GM12878 (cell line): ENCODE measurements around the gene CCDC85B.

Experiments
- CTCF ChIP-seq, 3 experiments: IDR thresholded peaks in 2 of 3; conservative IDR thresholded peaks in 1 of 3; 2 replicates each; pipeline ENCODE4 v1.5.1; 2011; ENCODE audit warnings: low read depth in 3 of 3, low read length in 3 of 3, mild to moderate bottlenecking in 3 of 3, control low read depth in 2 of 3, moderate library complexity in 2 of 3, inconsistent platforms in 1 of 3, mixed read lengths in 1 of 3; ENCODE audit not compliant: control insufficient read depth in 2 of 3, insufficient read depth in 1 of 3; ENCODE audit errors: extremely low read depth in 1 of 3
- DPF2 ChIP-seq: fragments of 450-650 bp; IDR thresholded peaks from 2 replicates; pipeline ENCODE4 v1.6.1; 2017; ENCODE audit warnings: mild to moderate bottlenecking
- ETV6 ChIP-seq, 2 experiments: fragments of 450-650 bp in 1 of 2; IDR thresholded peaks in 1 of 2; conservative IDR thresholded peaks in 1 of 2; 2 replicates each; pipeline ENCODE4 v1.6.1; 2014; ENCODE audit warnings: antibody characterized with exemption in 1 of 2, borderline replicate concordance in 1 of 2, low read depth in 1 of 2, mild to moderate bottlenecking in 1 of 2, moderate library complexity in 1 of 2
- EZH2 ChIP-seq: IDR thresholded peaks from 2 replicates; pipeline ENCODE4 v1.6.1; 2012; ENCODE audit warnings: low read depth, mild to moderate bottlenecking, control low read depth, inconsistent platforms, low read length, borderline replicate concordance; ENCODE audit not compliant: control insufficient read depth
- HCFC1 ChIP-seq: fragments of 150-350 bp; IDR thresholded peaks from 2 replicates; pipeline ENCODE4 v1.6.1; 2014; ENCODE audit warnings: low read length
- IRF3 ChIP-seq: fragments of 450-650 bp; IDR thresholded peaks from 2 replicates; pipeline ENCODE4 v1.6.1; 2014; ENCODE audit warnings: mild to moderate bottlenecking
- POLR2A ChIP-seq: IDR thresholded peaks from 2 replicates; pipeline ENCODE4 v1.6.1; 2011; ENCODE audit warnings: low read depth, mild to moderate bottlenecking, low read length
- SIN3A ChIP-seq: IDR thresholded peaks from 2 replicates; pipeline ENCODE4 v1.6.1; 2012; ENCODE audit warnings: low read depth, low read length, improper control_type of control experiment
- TAF1 ChIP-seq: IDR thresholded peaks from 2 replicates; pipeline ENCODE4 v1.6.1; 2011; ENCODE audit warnings: mild to moderate bottlenecking, low read depth, low read length, borderline replicate concordance
- TARDBP ChIP-seq: IDR thresholded peaks from 2 replicates; pipeline ENCODE4 v1.6.1; 2016; ENCODE audit warnings: borderline replicate concordance
- TF ChIP-seq, protein P1 (sequence below): IDR thresholded peaks from 2 replicates; pipeline ENCODE4 v1.6.1; 2011; ENCODE audit warnings: low read depth, mild to moderate bottlenecking, low read length, moderate library complexity, borderline replicate concordance; ENCODE audit errors: extremely low read depth
- TF ChIP-seq, protein P2 (sequence below): IDR thresholded peaks from 2 replicates; pipeline ENCODE4 v1.6.1; 2012; ENCODE audit warnings: low read depth, low read length, improper control_type of control experiment
- TF ChIP-seq, protein P3 (sequence below): fragments of 450-650 bp; IDR thresholded peaks from 2 replicates; pipeline ENCODE4 v1.6.1; 2017; ENCODE audit warnings: mild to moderate bottlenecking

DNA sequence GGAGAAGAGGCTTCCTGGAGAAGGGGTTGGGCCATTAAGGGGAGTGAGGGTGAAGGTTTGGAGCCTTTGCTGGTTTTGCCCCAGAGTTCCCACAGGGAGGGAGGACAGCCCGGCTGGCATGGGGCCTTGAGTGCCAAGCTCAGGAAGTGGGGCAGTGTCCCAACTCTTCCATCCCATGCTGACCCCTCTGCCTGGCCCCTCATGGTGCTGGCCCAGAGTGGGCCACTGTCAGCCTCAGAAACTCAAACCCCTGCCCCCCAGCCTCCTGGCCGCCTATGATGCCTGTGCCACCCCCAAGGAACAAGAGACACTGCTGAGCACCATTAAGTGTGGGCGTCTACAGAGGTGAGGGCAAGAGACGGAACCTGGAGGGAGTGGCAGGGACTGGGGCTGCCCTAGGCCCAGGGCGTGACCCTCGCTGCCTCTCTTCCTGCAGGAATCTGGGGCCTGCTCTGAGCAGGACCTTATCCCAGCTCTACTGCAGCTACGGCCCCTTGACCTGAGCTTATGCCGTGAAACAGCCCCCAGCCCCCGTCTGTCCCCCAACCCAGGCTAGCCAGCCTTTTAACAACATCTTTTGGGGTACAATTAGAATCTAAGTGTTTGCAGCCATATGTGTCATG, 24.8 kb upstream of the CCDC85B start:
- TF ChIP-seq IRF3: no peak
- TF ChIP-seq POLR2A: peak; percentile 14; the same call in 1 of the 2 replicates
- TF ChIP-seq, protein P1, sequence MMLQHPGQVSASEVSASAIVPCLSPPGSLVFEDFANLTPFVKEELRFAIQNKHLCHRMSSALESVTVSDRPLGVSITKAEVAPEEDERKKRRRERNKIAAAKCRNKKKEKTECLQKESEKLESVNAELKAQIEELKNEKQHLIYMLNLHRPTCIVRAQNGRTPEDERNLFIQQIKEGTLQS: no peak
- TF ChIP-seq DPF2: no peak
- no peak for TF ChIP-seq SIN3A
- no peak for TF ChIP-seq EZH2
- no peak for TF ChIP-seq HCFC1
- no peak for TF ChIP-seq CTCF (IDR thresholded peaks at IDR 0.05 in 2 of 3, conservative IDR thresholded peaks at IDR 0.05 in 1 of 3; ENCODE audit: control insufficient read depth in 2 of 3, extremely low read depth in 1 of 3, insufficient read depth in 1 of 3, low read depth in 3 of 3, low read length in 3 of 3)
- no peak for TF ChIP-seq TARDBP
- TF ChIP-seq, protein P2, sequence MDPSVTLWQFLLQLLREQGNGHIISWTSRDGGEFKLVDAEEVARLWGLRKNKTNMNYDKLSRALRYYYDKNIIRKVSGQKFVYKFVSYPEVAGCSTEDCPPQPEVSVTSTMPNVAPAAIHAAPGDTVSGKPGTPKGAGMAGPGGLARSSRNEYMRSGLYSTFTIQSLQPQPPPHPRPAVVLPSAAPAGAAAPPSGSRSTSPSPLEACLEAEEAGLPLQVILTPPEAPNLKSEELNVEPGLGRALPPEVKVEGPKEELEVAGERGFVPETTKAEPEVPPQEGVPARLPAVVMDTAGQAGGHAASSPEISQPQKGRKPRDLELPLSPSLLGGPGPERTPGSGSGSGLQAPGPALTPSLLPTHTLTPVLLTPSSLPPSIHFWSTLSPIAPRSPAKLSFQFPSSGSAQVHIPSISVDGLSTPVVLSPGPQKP: no peak
- TF ChIP-seq, protein P3, sequence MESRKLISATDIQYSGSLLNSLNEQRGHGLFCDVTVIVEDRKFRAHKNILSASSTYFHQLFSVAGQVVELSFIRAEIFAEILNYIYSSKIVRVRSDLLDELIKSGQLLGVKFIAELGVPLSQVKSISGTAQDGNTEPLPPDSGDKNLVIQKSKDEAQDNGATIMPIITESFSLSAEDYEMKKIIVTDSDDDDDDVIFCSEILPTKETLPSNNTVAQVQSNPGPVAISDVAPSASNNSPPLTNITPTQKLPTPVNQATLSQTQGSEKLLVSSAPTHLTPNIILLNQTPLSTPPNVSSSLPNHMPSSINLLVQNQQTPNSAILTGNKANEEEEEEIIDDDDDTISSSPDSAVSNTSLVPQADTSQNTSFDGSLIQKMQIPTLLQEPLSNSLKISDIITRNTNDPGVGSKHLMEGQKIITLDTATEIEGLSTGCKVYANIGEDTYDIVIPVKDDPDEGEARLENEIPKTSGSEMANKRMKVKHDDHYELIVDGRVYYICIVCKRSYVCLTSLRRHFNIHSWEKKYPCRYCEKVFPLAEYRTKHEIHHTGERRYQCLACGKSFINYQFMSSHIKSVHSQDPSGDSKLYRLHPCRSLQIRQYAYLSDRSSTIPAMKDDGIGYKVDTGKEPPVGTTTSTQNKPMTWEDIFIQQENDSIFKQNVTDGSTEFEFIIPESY: no peak
- no peak for TF ChIP-seq ETV6 (conservative IDR thresholded peaks at IDR 0.05 in 1 of 2, IDR thresholded peaks at IDR 0.05 in 1 of 2; ENCODE audit: borderline replicate concordance in 1 of 2, low read depth in 1 of 2)
- TF ChIP-seq TAF1: no peak
